GM21423 (cell line): ENCODE results near the gene LAMTOR2.

Experiments
- ATAC-seq: cut with Tn5 transposase; IDR thresholded peaks from one replicate; pipeline ENCODE4 v1.9.1; 2021; ENCODE audit warnings: mild to moderate bottlenecking, moderate library complexity; ENCODE audit not compliant: unreplicated experiment

The LAMTOR2 gene

DNA sequence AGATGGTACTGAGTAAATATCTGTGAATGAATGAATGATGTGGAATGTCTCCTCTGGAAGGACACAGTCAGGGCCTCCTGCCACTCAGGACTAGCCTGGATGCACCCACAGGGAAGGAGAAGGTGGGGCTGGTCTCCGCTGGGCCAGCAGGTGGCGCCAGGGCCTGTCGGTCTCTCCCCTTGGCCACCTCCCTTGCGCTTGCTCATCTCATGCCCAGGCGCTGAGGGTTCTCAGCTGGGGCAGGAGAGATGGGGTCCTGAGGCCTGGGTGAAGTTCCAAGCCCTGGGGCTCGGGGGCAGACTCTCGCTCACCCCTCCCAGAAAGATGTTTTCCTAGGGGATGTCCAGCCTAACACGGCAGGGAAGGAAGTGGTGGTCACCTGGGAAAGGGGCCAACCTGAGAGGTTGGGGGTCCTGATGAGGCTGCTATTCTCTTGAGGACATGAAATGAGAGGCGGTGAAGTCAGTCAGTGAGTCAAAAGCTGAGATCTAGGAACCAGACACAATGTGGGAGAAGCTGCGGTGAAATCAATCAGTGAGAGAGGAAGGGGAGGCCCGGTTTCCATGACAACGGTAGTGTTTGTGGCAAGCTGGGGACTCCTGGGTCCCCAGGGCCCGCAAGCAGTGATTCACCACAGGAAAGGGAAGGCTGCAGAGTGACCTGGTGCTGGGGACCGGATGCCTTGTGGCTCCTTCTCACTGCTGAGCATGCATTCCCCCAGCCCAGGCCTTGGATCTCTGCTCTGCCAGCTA lies 42.2 kb downstream of the LAMTOR2 start:
- peak; percentile 54 for ATAC-seq

DNA sequence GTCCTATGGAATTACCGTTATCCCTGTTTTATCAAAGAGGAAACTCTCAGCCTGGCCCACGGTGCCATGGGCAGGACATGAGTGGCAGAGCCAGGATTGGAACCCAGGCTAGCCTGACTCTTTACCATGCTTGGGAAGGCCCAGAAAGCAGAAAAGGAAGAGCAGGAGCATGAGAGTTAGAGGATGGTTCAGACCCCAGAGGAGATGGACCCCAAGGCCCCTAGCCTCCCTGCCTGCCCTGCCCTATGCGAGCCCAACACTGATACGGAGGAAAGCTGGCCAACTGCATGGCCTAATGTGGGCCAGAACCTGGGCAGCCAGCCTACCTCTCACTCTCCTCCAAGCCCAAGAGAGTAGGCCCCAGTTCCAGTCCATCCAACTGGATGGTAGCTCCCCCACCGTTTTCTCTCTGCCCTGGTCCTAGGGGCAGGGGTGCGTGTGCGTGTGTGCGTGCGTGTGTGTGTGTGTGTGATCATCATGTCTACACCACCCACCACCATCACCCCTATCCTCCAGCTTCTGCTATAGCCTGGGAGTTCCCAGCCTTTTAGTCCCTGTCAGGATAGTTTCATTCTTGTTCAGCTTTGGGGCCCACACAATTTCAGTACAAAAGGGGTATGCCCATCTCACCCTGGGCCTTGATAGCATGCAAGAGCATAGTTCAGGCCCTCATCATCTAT lies 43.1 kb downstream of the LAMTOR2 start:
- ATAC-seq = no peak

DNA sequence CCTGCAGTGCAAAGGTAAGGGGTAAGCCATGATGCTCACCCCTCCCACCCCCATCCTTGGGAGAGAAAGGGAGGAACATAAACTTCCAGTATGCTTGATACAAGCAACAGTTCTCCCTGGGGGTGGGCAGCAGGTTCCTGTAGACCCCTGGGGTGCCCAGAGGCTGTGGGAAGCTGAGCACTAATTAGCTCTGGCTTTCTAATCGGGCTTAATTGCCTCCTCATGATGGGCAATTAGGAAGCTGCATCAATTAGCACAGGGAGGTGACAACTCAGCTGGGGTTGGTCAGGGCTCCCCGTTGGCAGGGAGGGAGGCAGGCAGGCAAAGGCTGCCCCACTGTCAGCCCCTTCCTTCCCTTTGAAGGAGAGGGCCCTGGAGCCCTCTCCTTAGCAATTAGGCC lies 44.2 kb downstream of the LAMTOR2 start:
- ATAC-seq = no peak

DNA sequence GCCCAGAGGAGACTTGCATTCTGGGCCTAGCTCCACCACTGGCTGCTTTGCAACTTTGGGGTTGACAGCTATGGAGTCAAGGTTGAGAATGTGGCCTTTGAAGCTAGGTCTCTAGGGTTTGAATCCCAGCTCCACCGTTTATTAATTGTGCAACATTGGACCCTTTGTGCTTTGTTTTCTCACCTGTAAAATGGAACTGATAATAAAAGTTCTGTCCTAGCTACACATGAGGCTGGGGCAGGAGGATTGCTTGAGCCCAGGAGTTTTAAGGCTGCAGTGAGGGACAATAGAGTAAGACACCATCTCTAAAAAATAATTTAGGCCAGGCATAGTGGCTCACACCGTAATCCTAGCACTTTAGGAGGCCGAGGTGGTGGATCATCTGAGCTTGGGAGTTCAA lies 44.7 kb downstream of the LAMTOR2 start:
- no peak for ATAC-seq

DNA sequence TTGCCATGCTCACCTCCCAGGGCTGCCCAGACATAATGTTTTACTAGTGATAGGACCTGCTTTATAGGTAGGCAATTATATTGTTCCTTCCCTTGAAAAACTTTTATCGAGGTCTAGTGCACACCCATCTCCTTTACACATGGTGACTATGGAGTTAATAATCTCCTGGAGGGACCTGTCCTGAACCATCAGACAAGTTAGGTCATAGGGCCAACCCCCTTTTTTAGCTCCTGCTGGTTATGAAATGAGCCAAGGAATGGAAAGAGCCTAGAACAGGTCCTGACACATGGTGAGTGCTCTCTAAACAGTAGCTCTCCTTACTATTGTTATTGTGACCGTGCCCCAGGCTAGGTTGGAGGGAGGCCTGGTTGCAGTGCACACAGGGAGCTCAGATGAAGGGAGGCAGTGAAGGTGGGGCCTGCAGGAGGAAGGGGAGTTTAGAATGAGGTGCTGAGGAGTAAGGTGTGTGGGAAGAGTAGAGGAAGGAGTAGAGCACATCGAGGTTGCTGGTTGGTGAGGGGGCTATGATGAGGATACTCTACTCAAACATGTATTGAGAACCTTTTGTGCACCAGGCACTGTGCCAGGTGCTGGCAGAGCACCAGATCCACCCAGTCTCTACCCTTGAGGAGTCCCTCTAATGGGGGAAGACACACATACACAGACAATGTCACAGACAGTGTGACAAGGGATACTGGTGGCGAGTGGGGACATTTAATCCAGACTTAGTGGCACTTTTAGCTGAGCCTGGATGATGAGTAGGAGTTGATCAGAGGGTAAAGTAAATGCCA lies 45.8 kb downstream of the LAMTOR2 start:
- no peak for ATAC-seq

DNA sequence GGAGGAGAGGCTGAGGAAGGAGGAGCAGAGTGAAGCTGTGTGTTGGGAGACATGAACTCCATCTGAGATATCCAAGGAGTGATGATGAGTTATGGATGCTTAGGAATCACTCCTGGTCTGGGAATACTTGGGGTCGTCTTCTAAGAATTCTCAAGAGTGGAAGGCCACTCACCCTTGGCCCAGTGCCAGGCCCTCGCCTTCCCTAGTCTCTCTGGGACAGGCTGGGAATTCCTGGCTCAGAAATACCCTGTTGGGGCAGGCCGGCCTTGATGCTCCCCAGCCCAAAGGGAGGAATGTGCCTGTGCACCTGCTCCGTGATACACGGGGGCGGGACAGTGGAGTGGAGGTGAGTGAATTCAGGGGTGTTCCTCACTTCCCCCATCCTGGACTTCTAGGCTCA lies 47.3 kb downstream of the LAMTOR2 start:
- ATAC-seq = no peak

DNA sequence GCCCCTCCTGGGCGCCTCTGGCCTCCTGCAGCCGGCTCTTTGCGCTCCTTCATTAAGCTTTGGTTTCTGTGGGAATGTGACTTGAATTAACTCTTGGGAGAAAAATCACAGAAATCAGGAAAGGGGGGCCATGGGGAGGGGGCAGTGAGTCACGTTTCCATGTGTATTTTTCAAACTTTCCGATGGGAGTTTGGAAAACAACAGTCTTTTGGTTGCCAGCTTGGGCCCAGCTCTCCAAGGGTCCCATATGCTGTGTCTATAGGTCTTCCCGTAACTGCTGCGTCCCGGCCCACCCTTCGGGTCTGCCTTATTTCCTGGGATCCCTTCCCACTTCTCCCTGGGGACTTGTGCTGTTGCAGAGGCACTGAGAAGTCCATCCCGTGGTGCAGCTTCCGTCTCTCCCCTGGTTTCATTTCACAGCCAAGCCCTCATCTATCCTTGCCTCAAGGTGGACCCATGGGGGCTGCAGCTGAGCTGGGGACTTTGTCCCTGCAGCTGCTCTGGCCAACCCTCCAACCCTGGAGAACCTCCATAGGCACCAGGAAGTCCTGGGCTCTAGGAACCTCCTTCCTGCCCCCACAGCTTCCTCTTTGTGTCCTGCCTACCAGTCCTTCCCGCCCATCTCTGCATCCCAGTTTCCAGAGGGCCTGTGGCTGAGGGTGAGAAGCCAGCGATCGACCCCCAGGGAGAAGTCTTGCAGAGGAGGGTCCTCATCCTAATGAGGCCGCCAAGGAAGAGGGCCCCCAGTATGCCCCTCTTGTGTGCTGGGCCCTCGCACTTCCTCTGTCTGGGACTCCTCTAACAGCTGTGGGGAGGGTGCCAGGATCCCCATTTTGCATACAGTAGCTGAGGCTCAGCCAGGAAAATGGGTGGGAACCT lies 48.3 kb downstream of the LAMTOR2 start:
- ATAC-seq = no peak

DNA sequence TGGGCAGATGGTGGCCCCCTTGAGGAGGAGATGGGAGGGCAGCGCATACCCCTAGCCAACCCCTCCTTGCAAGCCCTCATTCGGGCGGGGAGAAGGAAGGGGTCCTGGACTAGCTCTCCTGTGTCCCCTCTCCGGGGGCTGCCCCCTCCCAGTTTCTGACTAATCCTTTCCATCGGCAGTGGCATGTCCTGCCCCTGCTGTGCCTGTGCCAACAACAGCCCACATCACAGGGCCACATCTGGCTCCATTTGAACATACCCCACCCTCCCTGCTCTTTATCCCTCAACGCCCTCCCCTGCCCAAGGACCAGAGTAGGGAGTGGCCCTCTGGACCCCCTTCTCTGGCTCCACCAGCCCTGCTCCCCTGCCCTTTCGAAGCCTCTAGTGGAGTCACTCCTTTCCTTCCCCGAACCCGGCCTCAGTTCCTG lies 49.0 kb downstream of the LAMTOR2 start:
- ATAC-seq = no peak

DNA sequence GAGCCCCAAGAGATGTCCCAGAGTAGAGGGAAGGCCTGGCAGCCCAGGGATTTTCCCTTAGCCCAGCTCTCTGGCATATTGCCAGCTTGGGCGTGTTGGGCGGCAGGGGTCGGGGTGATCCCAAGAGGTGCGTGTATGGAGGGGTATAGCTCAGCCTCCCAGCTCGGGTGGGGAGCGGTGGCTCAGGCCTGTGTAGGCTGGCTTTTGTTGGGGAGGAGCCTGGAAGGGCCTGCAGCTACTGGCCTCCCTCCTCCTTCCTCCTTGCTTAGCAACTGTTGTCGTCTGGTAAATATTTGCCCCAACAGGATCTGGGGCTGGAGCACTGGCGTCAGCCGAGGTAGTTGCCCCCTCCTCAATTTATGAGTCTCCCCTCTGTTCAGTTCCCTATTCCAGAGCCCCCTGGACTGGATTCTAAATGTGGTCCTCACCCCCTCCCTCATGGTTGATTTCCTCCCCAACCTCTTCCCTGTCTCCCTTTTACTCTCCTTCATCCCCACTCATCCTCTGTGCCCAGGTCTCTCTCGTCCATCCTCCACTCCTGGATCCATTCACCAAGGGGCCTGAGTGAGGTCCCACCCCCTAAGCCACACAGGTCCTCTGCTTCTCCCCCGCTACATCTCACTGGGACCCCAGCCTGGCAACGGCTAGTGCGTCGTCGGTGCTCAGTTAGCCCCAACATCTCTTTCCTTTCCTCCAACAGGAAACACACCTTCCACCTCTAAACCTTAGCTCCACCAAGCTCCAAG lies 49.7 kb downstream of the LAMTOR2 start:
- ATAC-seq = no peak

DNA sequence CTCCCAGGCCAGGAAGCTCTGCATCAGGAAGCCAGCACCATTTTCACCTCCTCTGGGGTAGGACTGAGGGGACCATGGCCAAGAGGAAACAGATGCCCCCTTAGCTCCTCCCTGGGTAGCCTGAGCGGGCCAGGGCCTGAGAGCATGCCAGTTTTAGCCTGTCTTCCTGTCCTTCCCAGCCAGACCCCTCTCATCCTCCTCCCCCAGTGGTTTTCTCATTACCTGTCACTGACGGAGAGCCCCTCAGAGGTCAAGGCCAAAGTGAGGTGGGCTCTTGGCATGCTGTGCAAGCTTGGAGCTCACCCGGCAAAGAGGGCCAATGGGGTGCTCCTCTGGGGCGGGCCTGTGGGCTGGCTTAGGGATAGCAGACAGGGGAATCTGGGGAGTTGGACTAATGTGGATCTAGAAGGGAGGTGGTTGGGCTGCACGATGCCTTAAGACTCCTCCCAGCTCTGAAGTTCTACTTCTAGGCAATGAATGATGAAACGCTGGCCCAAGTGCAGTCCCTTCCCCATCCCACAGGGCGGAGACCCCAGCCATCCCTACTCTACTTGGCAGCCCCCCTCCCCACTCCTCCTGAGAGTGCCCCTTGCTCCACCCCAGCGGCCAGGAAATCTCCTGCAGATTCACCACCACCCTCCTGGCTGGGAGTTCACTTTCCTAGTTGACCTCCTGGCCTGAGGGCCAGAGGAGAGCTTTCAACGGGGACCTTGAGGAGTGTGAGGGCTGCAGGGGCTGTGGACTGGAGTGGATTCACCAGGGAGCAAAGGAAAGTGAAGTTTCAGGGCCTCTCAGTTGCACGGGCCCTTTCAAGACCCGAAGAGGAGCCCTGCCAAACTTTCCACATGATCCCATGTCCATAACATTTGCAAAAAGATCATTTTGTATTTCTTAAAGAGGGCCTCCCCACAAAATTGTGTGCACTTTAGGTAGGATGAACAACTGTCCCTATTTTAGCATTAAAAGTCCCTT lies 50.6 kb downstream of the LAMTOR2 start:
- no peak for ATAC-seq

DNA sequence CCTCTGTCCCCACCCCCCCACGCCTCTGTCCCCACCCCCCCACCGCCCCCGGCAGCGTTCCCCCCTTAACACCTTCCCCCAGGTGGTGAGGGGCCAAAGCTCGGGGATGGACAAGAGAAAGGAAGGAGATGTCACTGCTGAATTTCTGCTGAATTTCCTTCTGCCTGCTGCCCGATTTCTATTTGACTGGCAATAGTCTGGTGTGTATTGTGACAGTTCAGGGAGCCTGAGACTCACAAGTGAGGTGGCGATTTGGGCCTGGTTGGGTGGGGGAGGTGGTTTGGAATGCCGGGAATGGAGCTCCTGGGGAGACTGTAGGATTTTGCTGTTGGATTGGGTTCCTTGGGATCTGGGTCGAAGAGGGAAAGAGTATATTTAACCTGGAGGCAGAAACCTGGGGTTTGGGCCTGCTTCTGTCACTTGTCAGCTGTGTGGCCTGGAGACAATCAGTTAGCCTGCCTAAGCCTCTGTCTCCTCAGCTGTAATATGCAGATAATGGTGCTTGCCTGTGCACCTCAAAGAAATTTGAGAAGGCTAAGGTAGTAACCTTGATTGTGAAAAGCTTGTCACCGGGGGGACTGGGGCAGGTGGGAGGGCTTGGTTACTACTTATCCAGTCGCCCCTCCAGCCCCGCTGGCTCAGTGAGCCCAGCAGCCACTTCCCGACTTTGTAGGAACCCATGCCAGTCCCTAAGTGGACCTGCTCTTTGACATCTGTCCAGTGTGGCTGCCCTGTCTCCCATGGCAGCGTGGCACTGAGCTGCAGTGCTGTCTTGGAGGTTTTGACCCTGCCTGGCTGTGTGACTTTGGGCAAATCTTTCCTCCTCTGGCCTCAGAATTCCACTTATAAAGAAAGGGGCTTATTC lies 52.3 kb downstream of the LAMTOR2 start:
- no peak for ATAC-seq

DNA sequence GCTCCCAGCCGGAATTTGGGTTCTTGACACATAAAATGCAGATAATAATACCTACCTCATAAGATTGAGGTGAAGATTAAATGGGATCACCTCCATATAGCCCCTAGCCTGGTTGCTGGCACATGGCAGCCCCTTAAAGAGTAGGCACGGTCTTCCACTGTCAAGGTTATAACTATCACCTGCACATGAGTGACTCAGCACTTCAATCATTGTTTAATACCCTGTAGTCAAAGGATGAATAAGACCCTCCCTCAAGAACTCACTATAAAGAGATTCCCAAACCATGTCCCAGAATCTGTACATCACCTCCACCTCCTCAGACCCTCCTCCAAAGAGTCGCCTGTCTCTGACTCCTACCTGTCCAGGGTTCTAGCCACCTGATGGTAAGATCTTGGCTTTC lies 53.5 kb downstream of the LAMTOR2 start:
- ATAC-seq = no peak
